NCI-H128 (cell line): ENCODE results near the gene PRM3.

Experiments
- DNase-seq: peaks from one replicate; lab custom pipeline; 2025; ENCODE audit not compliant: unreplicated experiment; lab: John Stamatoyannopoulos, UW

Gene PRM3

DNA sequence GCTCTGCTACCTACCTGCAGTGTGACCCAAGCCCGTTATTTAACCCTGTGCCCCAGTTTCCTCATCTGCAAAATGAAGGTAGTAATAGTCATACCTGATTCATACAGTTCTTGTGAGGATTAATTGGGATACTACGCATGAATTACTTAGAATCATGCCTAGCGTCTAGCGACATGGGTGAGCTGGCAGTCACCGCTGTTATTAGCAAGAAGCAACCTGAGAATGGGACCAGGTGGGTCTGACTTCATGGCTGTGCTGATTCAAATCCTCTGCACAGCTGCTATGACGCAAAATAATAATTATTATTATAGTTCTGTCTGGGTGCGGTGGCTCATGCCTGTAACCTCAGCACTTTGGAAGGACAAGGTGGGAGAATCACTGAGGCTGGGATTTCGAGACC is 25.3 kb downstream of the PRM3 start:
- DNase-seq: no peak

DNA sequence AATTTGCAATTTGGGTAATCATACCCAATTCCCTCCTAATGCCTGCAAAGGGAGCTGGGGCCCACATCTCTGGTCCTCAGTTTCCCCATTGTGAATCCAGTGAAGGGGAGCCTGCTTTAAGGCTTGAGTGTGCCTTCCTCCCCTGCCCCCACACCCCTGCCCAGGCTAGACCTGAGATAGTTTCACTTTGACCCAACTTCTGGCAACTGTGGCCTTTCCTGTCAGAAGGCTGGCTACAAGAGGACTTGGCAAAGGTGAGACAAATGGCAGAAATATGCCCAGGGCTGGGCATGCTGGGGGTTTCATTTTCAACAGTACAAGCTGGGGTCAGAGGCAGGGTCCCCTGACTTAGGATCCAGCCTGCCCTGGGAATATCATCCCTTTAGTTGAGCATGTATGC is 27.4 kb downstream of the PRM3 start:
- DNase-seq: no peak

DNA sequence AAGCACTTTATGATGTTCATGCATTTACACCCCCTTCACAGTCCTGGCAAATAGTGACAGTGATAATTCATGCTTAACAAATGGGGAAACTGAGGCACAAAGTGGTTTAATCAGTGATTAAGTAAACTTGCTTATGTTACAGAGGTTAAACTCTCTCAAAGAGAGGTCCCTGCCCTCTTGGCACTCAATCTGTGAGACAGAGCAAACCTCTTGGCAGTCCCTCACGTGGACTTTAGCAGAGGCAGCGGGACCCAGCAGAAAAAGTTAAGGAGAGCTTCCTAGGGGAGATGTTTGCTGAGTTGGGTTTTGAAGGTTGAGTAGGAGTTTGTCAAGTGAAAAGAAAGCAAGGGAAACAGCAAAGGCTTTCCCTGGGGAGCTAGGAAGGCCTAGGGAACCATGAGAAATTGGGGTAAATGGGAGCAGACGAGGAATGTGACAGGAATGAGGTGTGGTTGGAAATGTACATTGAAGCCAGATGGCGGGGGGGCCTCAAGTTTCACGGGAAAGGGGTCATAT is 28.1 kb downstream of the PRM3 start:
- DNase-seq: no peak

DNA sequence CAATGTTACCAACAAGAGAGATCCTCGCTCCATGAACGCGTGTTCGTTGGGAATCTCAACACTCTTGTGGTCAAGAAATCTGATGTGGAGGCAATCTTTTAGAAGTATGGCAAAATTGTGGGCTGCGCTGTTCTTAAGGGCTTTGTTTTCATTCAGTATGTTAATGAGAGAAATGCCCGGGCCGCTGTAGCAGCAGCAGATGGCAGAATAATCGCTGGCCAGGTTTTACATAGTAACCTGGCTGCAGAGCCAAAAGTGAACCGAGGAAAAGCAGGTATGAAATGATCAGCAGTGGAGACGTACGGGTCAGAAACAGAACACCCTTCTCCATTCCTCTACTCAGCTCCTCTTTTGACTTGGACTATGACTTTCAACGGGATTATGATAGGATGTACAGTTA is 30.8 kb downstream of the PRM3 start:
- DNase-seq: no peak

DNA sequence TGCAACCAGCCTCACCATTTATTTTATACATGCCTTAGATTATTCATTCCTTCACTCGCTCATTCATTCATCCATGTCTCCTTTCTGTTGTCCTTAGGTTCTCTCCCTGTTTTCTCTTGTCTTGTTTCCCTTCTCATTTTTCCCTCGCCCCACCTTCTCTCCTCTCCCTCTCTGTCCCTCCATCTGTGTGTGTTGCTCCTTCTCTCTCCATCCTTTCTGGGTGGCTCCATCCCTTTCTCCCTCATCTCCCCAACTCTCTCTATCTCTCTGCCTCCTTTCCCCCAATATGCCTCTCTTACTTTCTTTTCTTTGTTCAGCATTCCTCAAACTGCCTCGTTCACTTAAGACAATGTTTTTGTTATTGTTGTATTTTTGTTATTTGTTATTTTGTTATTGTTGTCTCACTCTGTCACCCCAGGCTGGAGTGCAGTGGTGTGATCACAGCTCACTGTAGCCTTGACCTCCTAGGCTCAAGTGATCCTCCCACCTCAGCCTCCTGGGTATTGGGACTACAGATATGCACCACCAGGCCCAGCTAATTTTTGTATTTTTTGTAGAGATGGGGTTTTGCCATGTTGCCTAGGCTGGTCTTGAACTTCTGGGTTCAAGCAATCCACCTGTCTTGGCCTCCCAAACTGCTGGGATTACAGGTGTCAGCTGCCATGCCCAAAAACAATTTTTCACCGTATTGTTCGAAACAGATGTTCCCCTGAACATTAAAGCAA is 31.8 kb downstream of the PRM3 start:
- DNase-seq: no peak

DNA sequence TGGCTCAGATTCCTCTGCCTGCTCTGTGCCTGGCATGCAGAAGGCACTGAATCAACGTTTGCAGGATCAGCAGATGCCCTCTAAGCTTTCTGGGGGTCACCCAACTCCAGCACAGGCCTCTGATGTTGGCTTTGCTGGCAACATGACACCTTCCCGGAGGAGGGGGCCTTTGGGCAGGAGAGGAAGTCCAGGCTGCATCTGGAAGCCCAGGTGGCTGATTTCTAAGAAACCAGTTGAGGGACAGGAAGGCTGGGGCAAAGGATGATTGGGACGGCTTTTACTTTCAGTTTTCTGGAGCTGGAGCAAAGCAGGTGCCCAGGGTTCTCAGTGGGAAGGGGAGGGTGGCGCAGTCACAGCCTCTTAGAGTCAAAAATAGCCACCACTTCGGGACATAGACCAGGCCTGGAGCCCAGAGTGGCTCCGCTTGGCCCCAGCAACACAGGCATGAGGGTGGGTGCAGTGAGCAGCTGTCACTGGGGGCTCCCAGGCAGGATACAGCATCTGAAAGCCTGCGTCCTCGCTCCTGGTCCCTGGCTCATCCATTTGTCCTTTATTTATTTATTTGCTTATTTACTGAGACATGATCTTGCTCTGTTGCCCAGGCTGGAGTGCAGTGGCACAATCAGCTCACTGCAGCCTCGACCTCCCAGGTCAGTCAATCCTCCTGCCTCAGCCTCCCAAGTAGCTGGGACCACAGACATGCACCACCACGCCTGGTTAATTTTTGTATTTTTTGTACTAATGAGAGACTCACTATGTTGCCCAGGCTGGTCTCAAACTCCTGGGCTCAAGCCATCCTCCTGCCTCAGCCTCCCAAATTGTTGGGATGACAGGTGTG is 32.6 kb downstream of the PRM3 start:
- no peak for DNase-seq

DNA sequence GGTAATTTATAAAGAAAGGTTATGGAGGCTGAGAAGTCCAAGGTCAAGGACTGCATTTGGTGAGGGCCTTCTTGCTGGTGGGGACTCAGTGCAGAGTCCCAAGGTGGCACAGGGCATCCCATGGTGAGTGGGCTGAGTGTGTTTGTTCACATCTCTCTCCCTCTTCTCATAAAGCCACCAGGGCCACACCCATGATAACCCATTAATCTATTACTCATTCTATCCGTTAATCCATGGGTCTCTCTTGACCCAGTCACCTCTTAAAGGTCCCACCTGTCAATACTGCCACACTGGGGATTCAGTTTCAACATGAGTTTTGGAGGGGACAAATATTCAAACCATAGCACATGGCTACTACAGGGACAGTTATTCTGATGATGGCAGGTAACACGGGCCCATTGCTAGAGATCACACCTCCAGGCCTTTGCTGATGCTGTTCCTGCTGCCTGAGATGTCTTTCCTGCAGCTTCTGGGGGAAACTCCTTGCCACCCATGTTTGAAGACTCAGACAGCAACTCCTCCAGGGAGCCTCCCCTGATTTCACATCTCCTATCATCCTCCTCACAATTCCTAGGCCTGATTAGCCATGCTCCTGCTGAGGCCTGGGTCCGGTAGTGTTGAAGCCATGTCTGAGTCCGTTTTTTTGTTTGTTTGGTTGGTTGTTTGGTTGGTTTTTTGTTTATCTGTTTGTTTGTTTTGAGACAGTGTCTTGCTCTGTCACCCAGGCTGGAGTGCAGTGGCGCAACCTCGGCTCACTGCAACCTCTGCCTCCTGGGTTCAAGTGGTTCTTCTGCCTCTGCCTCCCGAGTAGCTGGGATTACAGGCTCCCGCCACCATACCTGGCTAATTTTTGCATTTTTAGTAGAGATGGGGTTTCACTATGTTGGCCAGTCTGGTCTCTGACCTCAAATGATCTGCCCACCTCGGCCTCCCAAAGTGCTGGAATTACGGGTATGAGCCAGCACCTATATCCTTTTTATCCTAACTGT is 33.5 kb downstream of the PRM3 start:
- DNase-seq: no peak

DNA sequence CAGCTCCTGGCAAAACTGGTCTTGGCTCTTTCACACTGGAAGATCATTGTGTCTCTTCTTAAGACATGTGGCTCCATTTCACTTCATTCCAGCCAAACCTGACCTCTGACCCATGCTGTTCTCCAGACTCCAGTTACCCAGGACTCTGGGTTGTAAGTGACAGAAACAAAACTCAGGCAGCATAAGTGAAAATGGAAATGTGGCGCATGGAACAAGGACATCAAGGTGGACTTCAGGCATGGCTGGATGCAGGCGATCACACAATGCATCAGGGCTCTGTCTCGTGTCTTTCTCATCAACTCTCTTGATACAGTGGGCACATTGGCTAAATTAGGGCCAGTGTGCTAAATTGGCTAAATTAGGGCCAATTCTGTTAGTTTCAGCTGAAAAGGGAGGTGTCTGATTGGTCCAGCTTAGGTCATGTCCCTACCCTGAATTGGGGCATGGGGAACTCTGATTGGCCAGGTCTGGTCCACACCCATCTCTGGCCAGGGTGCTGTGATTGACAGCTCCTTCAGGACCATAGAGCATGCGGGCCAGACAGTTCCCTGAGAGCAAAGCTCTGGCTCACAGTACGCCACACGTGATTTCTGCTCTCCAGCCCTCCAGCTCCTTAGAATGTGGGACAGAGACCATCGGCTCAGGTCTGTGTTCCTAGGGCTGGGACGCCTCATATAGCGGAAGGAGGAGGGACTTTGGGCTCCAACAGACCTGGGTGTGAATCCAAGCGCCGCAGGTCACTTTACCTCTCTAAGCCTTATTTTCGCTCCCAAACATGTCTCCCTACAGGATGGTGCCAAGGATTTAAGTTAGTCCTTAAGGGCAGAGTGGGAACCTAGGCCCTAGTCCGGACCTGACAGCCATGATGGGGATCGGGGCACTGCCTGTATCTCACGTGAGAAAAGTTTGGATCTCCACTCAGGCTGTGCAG is 34.9 kb downstream of the PRM3 start:
- no peak for DNase-seq

DNA sequence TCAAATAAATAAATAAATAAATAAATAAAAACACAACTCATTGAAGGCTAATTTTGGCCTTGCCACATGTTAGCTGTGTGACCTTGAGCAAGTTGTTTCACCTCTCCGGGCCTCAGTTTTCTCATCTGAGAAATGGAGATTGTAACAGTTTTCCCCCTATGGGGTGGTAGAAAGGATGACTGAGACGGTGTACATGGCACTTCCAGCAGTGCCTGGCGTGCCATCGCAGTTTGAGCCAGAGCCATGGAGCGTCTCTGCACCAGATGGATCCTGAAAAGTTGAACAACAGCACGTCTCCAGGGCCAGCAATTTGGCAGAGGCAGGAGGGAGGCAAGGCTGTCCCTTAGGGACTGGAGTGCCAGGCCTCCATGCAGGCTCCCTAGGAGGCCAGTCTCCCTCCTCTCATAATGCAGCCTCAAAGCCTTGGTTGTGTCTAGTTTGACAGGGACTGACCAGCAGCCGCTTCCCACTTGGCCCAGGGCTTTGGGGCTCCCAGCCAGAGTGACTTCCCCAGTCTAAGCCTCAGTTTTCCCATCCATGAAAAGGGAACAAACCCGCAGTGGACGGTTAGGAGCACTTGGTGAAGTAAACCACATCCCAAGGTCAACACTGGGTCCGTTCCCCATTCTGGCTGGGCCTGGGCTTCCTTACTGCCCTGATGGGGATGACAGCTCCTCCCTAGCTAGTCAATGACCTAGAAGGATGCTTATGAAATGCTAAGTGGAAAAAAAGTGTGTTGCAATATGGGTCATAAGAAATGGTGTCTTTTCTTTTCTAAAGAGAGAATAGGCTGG is 36.8 kb downstream of the PRM3 start:
- no peak for DNase-seq

DNA sequence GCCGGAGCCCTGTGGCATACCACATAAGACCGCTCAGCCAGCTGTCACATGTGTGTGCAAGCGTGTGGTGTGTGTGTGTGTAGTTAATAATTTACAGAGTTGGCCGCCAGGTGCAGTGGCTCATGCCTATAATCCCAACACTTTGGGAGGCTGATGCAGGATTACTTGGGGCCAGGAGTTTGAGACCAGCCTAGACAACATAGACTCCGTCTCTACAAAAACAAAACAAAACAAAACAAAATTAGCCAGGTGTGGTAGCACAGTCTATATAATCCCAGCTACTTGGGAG is 37.8 kb downstream of the PRM3 start:
- no peak for DNase-seq

DNA sequence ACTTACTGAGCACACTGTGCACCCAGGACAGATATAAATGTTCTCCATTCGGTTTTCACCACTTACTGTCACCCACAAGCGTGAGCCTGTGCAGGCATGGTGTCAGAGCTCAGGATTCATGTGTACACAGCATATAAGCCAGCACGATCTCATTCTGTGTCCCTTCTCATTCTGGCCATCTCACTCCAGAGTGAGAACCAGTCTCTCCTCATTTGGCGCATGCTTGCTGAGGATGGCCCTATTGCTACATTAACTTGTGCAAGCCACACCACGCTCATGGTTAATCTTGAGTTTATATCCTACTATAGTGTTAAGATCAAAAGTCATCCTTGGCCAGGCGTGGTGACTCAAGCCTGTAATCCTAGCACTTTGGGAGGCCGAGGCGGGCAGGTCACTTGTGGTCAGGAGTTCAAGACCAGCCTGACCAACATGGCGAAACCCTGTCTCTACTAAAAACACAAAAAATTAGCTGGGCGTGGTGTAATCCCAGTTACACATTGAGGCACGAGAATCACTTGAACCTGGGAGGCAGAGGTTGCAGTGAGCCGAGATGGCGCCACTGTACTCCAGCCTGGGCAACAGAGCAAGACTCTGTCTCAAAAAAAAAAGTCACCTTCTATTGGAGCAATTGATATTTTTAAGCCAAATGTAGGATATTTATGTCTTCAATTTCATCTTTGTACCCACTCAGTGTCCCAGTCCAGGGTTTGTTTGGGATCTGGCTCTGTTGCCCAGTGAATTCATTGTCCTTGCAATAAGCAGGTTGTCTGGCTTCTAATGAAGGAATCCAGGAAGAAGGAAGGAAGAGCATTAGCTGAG is 38.3 kb downstream of the PRM3 start:
- DNase-seq: no peak

DNA sequence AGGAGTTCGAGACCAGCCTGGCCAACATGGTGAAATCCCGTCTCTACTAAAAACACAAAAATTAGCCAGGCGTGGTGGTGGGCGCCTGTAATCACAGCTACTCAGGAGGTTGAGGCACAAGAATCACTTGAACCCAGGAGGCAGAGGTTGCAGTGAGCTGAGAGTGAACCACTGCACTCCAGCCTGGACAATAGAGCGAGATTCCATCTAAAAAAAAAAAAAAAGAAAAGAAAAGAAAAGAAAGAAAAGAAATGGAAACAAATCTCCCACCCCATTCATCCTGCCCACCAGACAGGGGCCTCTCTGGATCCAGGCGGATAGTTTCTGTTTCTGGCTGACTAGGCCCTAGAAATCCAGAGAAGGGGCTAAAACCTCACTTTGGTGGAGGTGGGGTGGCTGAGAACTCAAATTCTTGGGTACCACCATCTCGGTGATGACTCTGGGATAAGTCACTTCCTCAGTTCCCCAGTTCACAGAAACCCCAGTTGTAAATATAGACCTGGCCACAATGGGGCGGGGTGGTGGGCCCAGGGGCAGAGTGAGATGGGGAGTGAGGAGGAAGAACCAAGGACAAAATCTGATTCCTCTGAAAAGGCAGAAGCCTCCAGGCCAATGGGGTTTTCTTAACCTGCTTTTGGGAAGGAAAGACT is 39.6 kb downstream of the PRM3 start:
- DNase-seq: no peak

DNA sequence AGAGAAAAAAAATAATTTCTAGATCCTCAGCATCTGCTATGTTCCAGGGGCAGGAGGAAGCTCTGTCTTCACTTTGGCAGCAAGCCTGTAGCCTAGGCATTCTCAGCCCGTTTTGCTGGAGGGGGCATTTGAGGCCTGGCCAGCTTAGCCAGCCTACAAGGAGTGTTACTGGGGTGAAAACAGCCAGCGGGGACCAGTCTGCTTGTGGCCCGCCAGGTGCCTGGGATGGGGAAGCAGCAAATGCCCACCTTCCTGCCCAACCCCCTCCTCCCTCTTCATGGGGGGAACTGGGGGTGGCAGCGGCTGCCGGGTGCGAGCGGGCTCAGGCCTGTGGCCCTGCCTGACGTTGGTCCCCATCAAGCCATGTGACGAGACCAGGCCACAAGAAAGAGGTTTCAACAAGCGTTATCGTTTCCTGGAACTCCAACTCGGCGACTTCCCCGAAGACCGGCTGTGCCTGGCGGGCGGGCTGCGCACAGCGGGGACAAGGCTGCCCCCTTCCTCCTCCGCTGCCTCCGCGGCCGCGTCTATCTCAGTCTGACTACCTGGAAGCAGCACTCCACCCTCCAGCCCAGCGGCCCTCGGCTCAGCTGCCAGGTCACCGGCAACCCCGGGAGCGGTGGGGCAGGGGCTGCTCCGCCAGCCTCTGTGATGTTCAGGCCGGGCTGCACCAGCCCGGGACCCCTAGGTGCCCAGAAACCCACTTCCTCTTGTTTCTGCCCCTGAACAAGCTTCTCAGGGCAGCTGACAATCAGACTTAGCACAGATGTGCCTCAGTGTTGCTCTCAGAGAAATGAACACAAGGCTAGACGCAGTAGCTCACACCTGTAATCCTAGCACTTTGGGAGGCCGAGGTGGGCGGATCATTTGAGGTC is 40.3 kb downstream of the PRM3 start:
- no peak for DNase-seq

DNA sequence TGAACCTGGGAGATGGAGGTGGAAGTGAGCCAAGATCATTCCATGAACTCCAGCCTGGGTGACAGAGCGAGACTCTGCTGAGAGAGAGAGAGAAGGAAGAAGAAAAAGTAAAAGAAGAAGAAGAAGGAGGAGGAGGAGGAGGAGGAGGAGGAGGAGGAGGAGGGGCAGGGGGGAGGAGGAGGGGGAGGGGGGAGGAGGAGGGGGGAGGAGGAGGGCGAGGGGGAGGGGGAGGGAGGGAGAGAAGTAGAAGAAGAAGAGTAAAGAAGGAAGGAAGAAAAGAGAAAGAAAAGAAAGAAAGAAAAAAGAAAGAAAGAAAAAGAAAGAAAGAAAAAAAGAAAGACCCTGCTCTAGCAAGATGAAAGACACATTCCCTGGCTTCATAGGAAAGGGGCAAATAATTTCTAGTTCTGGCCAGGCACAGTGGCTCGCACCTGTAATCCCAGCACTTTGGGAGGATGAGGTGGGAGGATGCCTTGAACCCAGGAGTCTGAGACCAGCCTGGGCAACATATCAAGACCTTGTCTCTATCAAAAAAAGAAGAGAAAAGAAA is 41.1 kb downstream of the PRM3 start:
- no peak for DNase-seq

DNA sequence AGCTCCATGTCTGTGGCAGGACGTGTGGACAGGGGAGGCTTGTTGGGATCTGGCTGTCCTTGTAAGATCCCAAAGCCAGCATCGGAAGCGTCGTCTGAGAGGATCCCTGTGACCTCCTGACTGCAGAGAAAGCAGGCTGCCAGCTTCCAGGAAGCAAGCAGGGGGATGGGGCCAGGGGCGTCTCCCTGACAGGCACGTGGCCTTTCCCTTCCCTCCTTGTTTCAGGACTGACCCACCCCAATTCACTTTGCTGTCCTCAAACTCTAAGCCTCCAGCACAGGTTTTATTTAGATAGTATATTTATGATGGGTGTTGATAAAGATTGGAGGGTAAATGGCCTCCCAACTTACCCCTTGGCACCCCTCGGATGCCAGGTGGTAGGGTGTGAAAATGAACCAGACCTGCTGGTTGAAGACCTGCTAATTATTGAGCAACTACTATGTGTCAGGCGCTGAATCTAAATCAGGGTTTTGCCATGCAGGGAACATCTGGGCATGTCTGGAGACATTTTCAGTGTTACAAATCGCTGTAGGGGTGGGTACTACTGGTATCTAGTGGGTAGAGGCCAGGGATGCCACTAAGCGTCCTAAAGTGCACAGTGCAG is 42.0 kb downstream of the PRM3 start:
- DNase-seq: no peak

DNA sequence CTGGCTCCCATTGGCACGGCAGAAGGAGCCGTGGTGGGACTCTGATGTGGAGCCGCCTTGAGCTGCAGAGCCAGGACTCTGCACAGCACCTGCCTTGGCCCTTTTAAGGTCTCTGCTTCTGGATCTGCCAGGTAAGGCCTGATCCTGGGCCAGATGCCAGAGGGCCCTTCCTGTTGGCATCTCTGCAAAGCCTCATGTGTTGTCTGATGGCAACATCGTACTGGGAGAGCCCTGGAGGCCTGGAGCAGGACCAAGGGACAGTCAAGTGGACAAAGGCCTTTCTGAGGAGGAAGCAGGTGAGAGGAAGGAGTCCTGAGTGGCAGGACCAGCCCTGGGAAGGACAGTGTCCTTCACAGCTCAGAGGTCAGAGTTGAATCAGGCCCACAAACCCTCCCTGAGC is 43.5 kb downstream of the PRM3 start:
- DNase-seq: no peak

DNA sequence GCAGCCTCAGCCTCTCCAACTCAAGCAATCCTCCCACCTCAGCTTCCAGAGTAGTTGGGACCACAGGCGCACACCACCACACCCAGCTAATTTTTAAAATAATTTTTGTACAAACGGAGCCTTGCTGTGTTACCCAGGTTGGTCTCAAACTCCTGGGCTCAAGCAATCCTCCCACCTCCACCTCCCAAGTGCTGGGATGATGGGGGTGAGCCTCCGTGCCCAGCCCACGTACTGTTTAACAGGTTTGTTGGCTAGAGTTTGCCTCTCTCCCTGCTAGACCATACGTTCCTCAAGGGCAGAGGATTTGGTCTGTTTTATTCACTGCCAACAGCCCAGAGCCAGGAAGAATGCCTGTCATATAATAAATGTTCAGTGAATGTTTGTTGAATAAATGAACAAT is 44.0 kb downstream of the PRM3 start:
- DNase-seq: no peak
